CD14-positive monocyte (primary cell): Measurements from ENCODE around the gene MYH13. TPM values are rescaled to one million over a fixed set of nuclear protein-coding genes. Genes with fewer than 3 reads are reported as not detected.

Experiments used
- DNase-seq, 3 donors: peaks; one replicate each; pipeline ENCODE4 v3.0.0-alpha.2; 2011 to 2022
- H2AFZ ChIP-seq: 2 replicates; pipeline ENCODE4 v1.6.0; 2012; ENCODE audit warnings: mild to moderate bottlenecking, low read depth, low read length, inconsistent platforms; ENCODE audit not compliant: insufficient read depth, poor library complexity, severe bottlenecking
- H3K27ac ChIP-seq, 2 donors: 1 replicate in 1 of 2; 2 replicates in 1 of 2; pipeline ENCODE4 v1.5.1; 2012 to 2013; ENCODE audit warnings: low read length in 2 of 2, control low read depth in 1 of 2, inconsistent platforms in 1 of 2, low read depth in 1 of 2, mild to moderate bottlenecking in 1 of 2
- H3K27me3 ChIP-seq, 2 donors: one replicate each; pipeline versions ENCODE4 v1.6.0 to v1.6.1; 2011 to 2013; ENCODE audit warnings: low read length in 2 of 2; ENCODE audit not compliant: control insufficient read depth in 2 of 2, insufficient read depth in 2 of 2
- H3K36me3 ChIP-seq, 2 donors: replicated peaks in 1 of 2; 1 replicate in 1 of 2; 2 replicates in 1 of 2; pipeline versions ENCODE4 v1.5.1 to v1.6.1; 2012 to 2013; ENCODE audit warnings: low read length in 2 of 2, control low read depth in 1 of 2, inconsistent platforms in 1 of 2, mild to moderate bottlenecking in 1 of 2; ENCODE audit not compliant: insufficient read depth in 2 of 2, control insufficient read depth in 1 of 2
- H3K4me1 ChIP-seq, 2 donors: 1 replicate in 1 of 2; 2 replicates in 1 of 2; pipeline versions ENCODE4 v1.5.1 to v1.6.1; 2012 to 2013; ENCODE audit warnings: low read length in 2 of 2, control low read depth in 1 of 2, inconsistent platforms in 1 of 2, mild to moderate bottlenecking in 1 of 2, moderate library complexity in 1 of 2; ENCODE audit not compliant: insufficient read depth in 2 of 2, control insufficient read depth in 1 of 2
- H3K4me2 ChIP-seq: replicated peaks from 2 replicates; pipeline ENCODE3; 2012; ENCODE audit warnings: low read length, moderate library complexity, mild to moderate bottlenecking; ENCODE audit not compliant: poor library complexity, severe bottlenecking; ENCODE audit errors: extremely low read depth
- H3K4me3 ChIP-seq, 3 experiments: fragments of 200-600 bp in 1 of 3; sonication (generic) in 1 of 3; replicated peaks in 1 of 3; 1 replicate in 2 of 3; 2 replicates in 1 of 3; pipeline ENCODE4 v1.5.1; 2011 to 2013; ENCODE audit warnings: low read length in 3 of 3, mild to moderate bottlenecking in 3 of 3, control low read depth in 2 of 3, low read depth in 2 of 3, inconsistent platforms in 1 of 3, moderate library complexity in 1 of 3
- H3K79me2 ChIP-seq: 2 replicates; pipeline ENCODE4 v1.6.0; 2012; ENCODE audit warnings: mild to moderate bottlenecking, control low read depth, inconsistent platforms, low read length, moderate library complexity; ENCODE audit not compliant: insufficient read depth
- H3K9ac ChIP-seq: 2 replicates; pipeline ENCODE4 v1.6.0; 2017; ENCODE audit warnings: low read length, mild to moderate bottlenecking; ENCODE audit not compliant: insufficient read depth, poor library complexity, severe bottlenecking
- H3K9me3 ChIP-seq, 2 donors: replicated peaks in 1 of 2; 1 replicate in 1 of 2; 2 replicates in 1 of 2; pipeline versions ENCODE4 v1.5.1 to v1.6.1; 2012 to 2013; ENCODE audit warnings: low read length in 2 of 2, control low read depth in 1 of 2; ENCODE audit not compliant: control insufficient read depth in 1 of 2, insufficient read depth in 1 of 2
- H4K20me1 ChIP-seq: 2 replicates; pipeline ENCODE4 v1.6.0; 2012; ENCODE audit warnings: mild to moderate bottlenecking, low read length, control low read depth, moderate library complexity; ENCODE audit not compliant: insufficient read depth
- H3K27ac Mint-ChIP-seq, 7 donors: one replicate each; pipeline ENCODE4 v1.8.0; 2020; ENCODE audit warnings: mild to moderate bottlenecking in 7 of 7, mixed read lengths in 7 of 7, moderate library complexity in 6 of 7, inconsistent platforms in 2 of 7
- H3K27me3 Mint-ChIP-seq, 3 donors: one replicate each; pipeline ENCODE4 v1.8.0; 2021 to 2022; ENCODE audit warnings: low read depth in 3 of 3, mild to moderate bottlenecking in 3 of 3, mixed read lengths in 3 of 3, moderate library complexity in 3 of 3, inconsistent platforms in 1 of 3
- H3K36me3 Mint-ChIP-seq, 2 donors: one replicate each; pipeline ENCODE4 v1.8.0; 2020; ENCODE audit warnings: mixed read lengths in 2 of 2, inconsistent platforms in 1 of 2, mild to moderate bottlenecking in 1 of 2
- H3K4me1 Mint-ChIP-seq: one replicate; pipeline ENCODE4 v1.8.0; 2020; ENCODE audit warnings: mild to moderate bottlenecking, mixed read lengths
- H3K4me3 Mint-ChIP-seq, 2 donors: one replicate each; pipeline ENCODE4 v1.8.0; 2020; ENCODE audit warnings: mild to moderate bottlenecking in 2 of 2, mixed read lengths in 2 of 2, moderate library complexity in 1 of 2
- H3K9me3 Mint-ChIP-seq, 7 donors: one replicate each; pipeline ENCODE4 v1.8.0; 2020 to 2022; ENCODE audit warnings: mixed read lengths in 7 of 7, mild to moderate bottlenecking in 6 of 7, moderate library complexity in 6 of 7, inconsistent platforms in 2 of 7
- CTCF ChIP-seq: fragments of 200-600 bp; IDR thresholded peaks from one replicate; pipeline ENCODE4 v1.8.0; 2022; ENCODE audit warnings: antibody characterized with exemption, mild to moderate bottlenecking
- WGBS: methylation state at CpG from one replicate; pipeline ENCODE4 v1.1.5; 2013; ENCODE audit warnings: missing lambda C conversion rate; ENCODE audit not compliant: insufficient coverage; 5-methylcytosine and 5-hydroxymethylcytosine counted together
- intact Hi-C, 2 donors: fragments of 100-400 bp; cut with micrococcal nuclease; formaldehyde crosslinking; loops; one replicate each; pipeline versions ENCODE4 v1.15.0 to v1.15.1; 2023
- polyA plus RNA-seq, 3 donors: library from polyadenylated mRNA; depleted of rRNA in 1 of 3; unstranded in 2 of 3; stranded (reverse) in 1 of 3; fragments of 300-500 nt in 2 of 3; fragments of >200 nt in 1 of 3; fragmentation: Illumina TruSeq in 2 of 3; gene quantifications; 1 replicate in 2 of 3; 2 replicates in 1 of 3; pipeline ENCODE4 v1.2.3, GENCODE V29; 2012 to 2021

The MYH13 gene
- polyA plus RNA-seq, 3 donors, result not detected

DNA sequence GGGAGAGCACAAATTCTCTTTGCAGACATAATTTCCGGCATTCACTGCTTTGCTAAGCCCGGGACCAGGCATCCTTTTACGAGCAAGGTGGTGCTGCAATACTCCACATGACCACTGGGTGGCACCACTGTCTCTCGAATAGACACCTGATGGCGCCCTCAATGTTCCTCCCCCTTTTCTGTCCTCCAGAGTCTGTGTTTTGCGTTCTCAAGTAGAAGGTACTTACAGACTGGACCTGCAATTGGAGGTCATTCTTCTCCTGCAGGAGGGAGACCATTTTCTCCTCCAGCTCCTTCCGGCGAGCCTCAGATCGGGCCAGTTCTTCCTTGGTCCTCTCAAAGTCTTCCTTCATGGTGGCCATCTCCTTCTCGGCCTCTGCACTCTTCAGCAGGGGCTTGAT is 45.2 kb downstream of the MYH13 start:
- H3K4me3 Mint-ChIP-seq, result peak overlapping the region in 1 of 2 donors; percentile 31
- peak; percentile 98 for TF ChIP-seq CTCF
- WGBS, result 41% methylated on average over 10 of the region's 10 CpGs

DNA sequence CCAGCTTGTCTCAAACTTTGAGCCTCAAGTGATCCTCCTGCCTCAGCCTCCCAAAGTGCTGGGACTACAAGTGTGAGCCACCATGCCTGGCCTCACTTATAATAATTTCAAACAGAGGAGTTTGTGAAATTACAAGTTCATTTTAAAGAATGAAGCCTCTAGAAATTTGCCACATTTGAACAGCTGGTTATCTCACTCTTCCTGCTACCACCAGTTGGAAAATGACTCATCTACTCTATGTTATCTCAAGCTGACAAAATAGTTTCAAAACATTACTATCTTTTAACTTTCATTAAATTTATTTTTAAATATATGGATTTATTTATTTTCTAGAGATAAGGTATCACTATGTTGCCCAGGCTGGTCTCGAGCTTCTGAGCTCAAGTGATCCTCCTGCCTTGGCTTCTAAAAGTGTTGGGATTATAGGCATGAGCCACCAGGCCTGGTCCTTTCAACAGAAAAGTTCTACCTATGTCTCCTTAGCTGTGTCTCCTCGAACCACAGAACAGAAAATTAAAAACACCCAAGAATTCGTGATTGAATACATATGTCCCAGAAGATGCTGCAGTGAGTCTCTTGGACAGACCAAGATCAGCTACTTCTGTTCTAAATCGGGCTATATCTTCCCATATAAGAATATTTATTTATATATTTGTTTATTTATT is 47.6 kb downstream of the MYH13 start:
- Mint-ChIP-seq H3K36me3 (no peaks in the 10 kb centered on the region), H3K27ac (no peak overlapping the region), H3K9me3 (peaks cover 0 to 2% (median 0%) of the 10 kb centered on the region in 7 donors), H3K4me3 (no peak overlapping the region), H3K27me3 (peaks cover 4 to 19% (median 6%) of the 10 kb centered on the region in 3 donors), H3K4me1 (peaks cover 2% of the 10 kb centered on the region)
- no peak for DNase-seq
- Histone ChIP-seq H3K27me3 (no peaks in the 10 kb centered on the region), H3K4me2 (no peak overlapping the region), H3K36me3 (no peaks in the 10 kb centered on the region), H3K4me1 (no peaks in the 10 kb centered on the region), H3K9me3 (no peaks in the 10 kb centered on the region), H3K79me2 (no peaks in the 10 kb centered on the region), H4K20me1 (no peaks in the 10 kb centered on the region), H3K4me3 (no peak overlapping the region), H3K9ac (no peak overlapping the region), H2AFZ (no peak overlapping the region), H3K27ac (no peak overlapping the region)
- 80% methylated on average over 1 of the region's 4 CpGs for WGBS
- no peak for TF ChIP-seq CTCF
- intact Hi-C loops, result no loop called here

More for the DNA sequence above, 45.2 kb downstream of the MYH13 start:
- Mint-ChIP-seq H3K27me3 (peaks cover 2 to 15% (median 4%) of the 10 kb centered on the region in 3 donors), H3K4me1 (peaks cover 2% of the 10 kb centered on the region), H3K36me3 (no peaks in the 10 kb centered on the region), H3K9me3 (peaks cover 0 to 2% (median 0%) of the 10 kb centered on the region in 7 donors), H3K27ac (no peak overlapping the region)
- no peak overlapping the region for H3K27ac ChIP-seq
- no peaks in the 10 kb centered on the region for H3K79me2 ChIP-seq
- H3K27me3 ChIP-seq, result no peaks in the 10 kb centered on the region
- peak; percentile 41 to 63 (median 58) for DNase-seq
- H3K4me2 ChIP-seq, result no peak overlapping the region
- H4K20me1 ChIP-seq, result no peaks in the 10 kb centered on the region
- no peaks in the 10 kb centered on the region for H3K4me1 ChIP-seq
- H3K9me3 ChIP-seq, result no peaks in the 10 kb centered on the region
- intact Hi-C loops, result no loop called here
- H3K4me3 ChIP-seq, result no peak overlapping the region
- no peak overlapping the region for H3K9ac ChIP-seq
- H2AFZ ChIP-seq, result no peak overlapping the region
- no peaks in the 10 kb centered on the region for H3K36me3 ChIP-seq
